ENCODE results near the gene CFTR. TPM values are rescaled to one million over a fixed set of nuclear protein-coding genes. Genes with fewer than 3 reads are reported as not detected.

The CFTR gene
- total and polyA plus RNA-seq, 8 donors = 124 to 460 (median 292) TPM

DNA sequence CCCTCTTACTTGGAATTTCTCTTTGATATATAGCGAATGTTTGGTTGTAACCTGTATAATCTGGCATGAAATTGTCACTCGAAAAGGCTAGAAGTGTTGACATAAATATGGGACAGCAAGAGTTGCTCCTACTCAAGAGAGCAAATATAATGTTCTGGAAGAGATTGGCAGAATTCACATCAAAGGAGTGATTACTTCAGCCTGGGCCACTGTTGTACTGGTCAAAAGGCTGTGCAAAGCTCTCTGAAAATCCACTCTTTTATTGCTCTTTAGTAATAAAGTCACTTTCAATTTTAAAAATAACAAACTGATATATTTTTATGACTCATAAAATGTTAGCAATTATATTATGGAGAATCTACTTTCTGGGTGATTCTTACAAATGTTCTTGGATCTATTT lies 58.2 kb downstream of the CFTR start:
- Histone ChIP-seq H3K4me1 (peaks cover 0 to 14% (median 4%) of the 10 kb centered on the region in 3 donors), H3K4me3 (no peak overlapping the region), H3K36me3 (peaks cover 0 to 8% (median 5%) of the 10 kb centered on the region in 3 donors), H3K27me3 (no peaks in the 10 kb centered on the region), H3K9me3 (no peaks in the 10 kb centered on the region), H3K27ac (no peak overlapping the region)
- no peak for FAIRE-seq
- TF ChIP-seq, protein P1, sequence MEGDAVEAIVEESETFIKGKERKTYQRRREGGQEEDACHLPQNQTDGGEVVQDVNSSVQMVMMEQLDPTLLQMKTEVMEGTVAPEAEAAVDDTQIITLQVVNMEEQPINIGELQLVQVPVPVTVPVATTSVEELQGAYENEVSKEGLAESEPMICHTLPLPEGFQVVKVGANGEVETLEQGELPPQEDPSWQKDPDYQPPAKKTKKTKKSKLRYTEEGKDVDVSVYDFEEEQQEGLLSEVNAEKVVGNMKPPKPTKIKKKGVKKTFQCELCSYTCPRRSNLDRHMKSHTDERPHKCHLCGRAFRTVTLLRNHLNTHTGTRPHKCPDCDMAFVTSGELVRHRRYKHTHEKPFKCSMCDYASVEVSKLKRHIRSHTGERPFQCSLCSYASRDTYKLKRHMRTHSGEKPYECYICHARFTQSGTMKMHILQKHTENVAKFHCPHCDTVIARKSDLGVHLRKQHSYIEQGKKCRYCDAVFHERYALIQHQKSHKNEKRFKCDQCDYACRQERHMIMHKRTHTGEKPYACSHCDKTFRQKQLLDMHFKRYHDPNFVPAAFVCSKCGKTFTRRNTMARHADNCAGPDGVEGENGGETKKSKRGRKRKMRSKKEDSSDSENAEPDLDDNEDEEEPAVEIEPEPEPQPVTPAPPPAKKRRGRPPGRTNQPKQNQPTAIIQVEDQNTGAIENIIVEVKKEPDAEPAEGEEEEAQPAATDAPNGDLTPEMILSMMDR (IDR thresholded peaks at IDR 0.05) = no peak
- intact Hi-C loops (cut with DNase I) = no loop called here
- no peak for DNase-seq
- 66% methylated on average over 2 of the region's 2 CpGs for WGBS, 2 donors
- ATAC-seq = no peak

DNA sequence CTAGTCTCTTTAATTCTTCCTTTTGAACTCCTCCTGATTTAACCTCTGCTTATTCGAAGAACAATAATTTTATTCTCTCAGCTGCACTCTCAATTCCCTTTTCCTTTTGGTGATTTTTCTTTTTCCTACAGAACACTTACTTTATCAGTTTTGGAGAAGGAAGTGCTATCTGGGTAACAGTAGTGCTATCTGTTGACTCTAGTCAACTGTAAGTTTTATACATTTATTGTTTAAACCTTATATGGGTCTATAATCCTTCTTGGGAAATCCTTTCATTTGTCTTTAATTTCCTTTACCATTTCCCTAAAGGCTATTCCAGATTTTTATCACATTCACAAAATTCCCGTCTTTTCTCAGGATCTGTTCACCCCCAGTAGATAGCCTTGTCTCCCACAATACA lies 64.2 kb downstream of the CFTR start:
- Histone ChIP-seq H3K4me1 (peaks cover 0 to 8% (median 0%) of the 10 kb centered on the region in 3 donors), H3K36me3 (peaks cover 0 to 29% (median 3%) of the 10 kb centered on the region in 3 donors), H3K27ac (no peak overlapping the region), H3K4me3 (no peak overlapping the region), H3K9me3 (no peaks in the 10 kb centered on the region), H3K27me3 (no peaks in the 10 kb centered on the region)
- WGBS, 2 donors = 60 to 86% methylated on average over 2 of the region's 2 CpGs
- intact Hi-C loops (cut with DNase I) = no loop called here
- no peak for FAIRE-seq
- DNase-seq = no peak
- ATAC-seq = no peak
- TF ChIP-seq, protein P1 (IDR thresholded peaks at IDR 0.05) = no peak

DNA sequence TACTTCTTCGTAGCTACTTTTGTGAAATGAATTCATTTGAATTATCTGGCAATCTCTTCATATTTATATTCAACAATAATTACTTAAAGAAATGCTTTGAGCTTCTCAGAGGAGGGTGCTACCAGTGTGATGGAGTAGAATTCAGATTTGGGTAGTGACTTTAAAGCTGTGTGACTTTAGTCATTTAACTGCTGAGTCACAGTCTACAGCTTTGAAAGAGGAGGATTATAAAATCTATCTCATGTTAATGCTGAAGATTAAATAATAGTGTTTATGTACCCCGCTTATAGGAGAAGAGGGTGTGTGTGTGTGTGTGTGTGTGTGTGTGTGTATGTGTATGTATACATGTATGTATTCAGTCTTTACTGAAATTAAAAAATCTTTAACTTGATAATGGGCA lies 68.2 kb downstream of the CFTR start:
- TF ChIP-seq, protein P1 (IDR thresholded peaks at IDR 0.05) = no peak
- Histone ChIP-seq H3K9me3 (no peaks in the 10 kb centered on the region), H3K4me3 (no peak overlapping the region), H3K27ac (no peak overlapping the region), H3K36me3 (peaks cover 0 to 26% (median 6%) of the 10 kb centered on the region in 3 donors), H3K4me1 (no peaks in the 10 kb centered on the region), H3K27me3 (no peaks in the 10 kb centered on the region)
- peak in 1 of 4 donors; percentile 9 for ATAC-seq
- DNase-seq = no peak
- 64 to 80% methylated on average over 2 of the region's 2 CpGs for WGBS, 2 donors
- intact Hi-C loops (cut with DNase I) = no loop called here
- no peak for FAIRE-seq

DNA sequence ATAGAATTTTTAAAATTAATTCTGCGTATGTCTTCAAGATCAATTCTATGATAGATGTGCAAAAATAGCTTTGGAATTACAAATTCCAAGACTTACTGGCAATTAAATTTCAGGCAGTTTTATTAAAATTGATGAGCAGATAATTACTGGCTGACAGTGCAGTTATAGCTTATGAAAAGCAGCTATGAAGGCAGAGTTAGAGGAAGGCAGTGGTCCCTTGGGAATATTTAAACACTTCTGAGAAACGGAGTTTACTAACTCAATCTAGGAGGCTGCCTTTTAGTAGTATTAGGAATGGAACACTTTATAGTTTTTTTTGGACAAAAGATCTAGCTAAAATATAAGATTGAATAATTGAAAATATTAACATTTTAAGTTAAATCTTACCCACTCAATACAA lies 70.8 kb downstream of the CFTR start:
- H3K27me3 ChIP-seq = no peaks in the 10 kb centered on the region
- 44 to 72% methylated on average over 2 of the region's 2 CpGs for WGBS, 2 donors
- FAIRE-seq (no peak), ATAC-seq (no peak), DNase-seq (no peak)
- peaks cover 0 to 18% (median 8%) of the 10 kb centered on the region in 3 donors for H3K36me3 ChIP-seq
- no peak overlapping the region for H3K27ac ChIP-seq
- intact Hi-C loops (cut with DNase I) = no loop called here
- no peaks in the 10 kb centered on the region for H3K4me1 ChIP-seq
- H3K9me3 ChIP-seq = no peaks in the 10 kb centered on the region
- TF ChIP-seq, protein P1 (IDR thresholded peaks at IDR 0.05) = no peak
- H3K4me3 ChIP-seq = no peak overlapping the region

DNA sequence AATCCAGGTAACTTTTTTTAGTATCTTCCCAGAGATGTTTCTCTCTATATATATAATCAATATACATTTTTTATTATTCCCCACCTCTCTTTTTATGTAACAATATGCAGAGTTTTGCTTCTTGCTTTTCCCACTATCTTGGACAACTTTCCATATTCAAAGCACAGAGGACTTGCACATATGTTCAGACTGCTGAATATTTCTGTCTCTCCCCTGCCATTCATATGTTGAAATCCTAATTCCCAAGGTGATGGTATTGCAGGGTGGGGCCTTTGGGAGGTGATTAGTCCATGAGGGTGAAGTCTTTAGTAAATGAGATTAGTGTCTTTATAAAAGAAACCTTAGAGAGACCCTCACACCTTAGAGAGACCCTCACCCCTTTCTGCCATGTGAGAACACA lies 72.8 kb downstream of the CFTR start:
- FAIRE-seq = no peak
- H3K9me3 ChIP-seq = no peaks in the 10 kb centered on the region
- peaks cover 0 to 11% (median 8%) of the 10 kb centered on the region in 3 donors for H3K36me3 ChIP-seq
- no peak for ATAC-seq
- no peaks in the 10 kb centered on the region for H3K27me3 ChIP-seq
- no peak overlapping the region for H3K4me3 ChIP-seq
- H3K4me1 ChIP-seq = no peaks in the 10 kb centered on the region
- intact Hi-C loops (cut with DNase I) = no loop called here
- no peak for DNase-seq
- H3K27ac ChIP-seq = no peak overlapping the region
- TF ChIP-seq, protein P1 (IDR thresholded peaks at IDR 0.05) = no peak
